Measurements from ENCODE around the gene PXK. TPM values are rescaled to one million over a fixed set of nuclear protein-coding genes. Genes with fewer than 3 reads are reported as not detected.

Gene PXK
- total and polyA plus RNA-seq, 12 donors = 5.6 to 40.5 (median 25.3) TPM

DNA sequence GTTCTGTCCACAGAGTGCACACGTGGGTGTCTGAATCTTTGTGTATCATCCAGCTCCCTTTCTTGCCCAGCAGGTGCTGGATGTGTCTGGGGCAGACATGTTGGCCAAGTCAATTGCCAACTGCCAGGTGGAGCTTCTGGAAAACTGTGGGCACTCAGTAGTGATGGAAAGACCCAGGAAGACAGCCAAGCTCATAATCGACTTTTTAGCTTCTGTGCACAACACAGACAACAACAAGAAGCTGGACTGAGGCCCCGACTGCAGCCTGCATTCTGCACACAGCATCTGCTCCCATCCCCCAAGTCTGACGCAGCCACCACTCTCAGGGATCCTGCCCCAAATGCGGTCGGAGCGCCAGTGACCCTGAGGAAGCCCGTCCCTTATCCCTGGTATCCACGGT lies 39.2 kb upstream of the PXK start:
- Histone ChIP-seq H3K9me3 (replicated peaks in 1 of 3) (no peaks in the 10 kb centered on the region), H3K4me3 (no peak overlapping the region), H3K27me3 (no peaks in the 10 kb centered on the region), H3K27ac (no peak overlapping the region), H3K36me3 (replicated peaks in 1 of 2) (no peaks in the 10 kb centered on the region), H3K4me1 (replicated peaks in 1 of 2) (no peaks in the 10 kb centered on the region)
- no peak for DNase-seq
- TF ChIP-seq, protein P1, sequence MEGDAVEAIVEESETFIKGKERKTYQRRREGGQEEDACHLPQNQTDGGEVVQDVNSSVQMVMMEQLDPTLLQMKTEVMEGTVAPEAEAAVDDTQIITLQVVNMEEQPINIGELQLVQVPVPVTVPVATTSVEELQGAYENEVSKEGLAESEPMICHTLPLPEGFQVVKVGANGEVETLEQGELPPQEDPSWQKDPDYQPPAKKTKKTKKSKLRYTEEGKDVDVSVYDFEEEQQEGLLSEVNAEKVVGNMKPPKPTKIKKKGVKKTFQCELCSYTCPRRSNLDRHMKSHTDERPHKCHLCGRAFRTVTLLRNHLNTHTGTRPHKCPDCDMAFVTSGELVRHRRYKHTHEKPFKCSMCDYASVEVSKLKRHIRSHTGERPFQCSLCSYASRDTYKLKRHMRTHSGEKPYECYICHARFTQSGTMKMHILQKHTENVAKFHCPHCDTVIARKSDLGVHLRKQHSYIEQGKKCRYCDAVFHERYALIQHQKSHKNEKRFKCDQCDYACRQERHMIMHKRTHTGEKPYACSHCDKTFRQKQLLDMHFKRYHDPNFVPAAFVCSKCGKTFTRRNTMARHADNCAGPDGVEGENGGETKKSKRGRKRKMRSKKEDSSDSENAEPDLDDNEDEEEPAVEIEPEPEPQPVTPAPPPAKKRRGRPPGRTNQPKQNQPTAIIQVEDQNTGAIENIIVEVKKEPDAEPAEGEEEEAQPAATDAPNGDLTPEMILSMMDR (IDR thresholded peaks at IDR 0.05) = no peak
- TF ChIP-seq POLR2A (IDR thresholded peaks at IDR 0.05) = no peak
- intact Hi-C loops (cut with DNase I) = loop anchor here in 1 of 2 donors (10.0 kb wide), 1 partner anchor 49 kb away; no protein-coding TSS in a partner anchor
- 80 to 84% (median 82%) methylated on average over 8 to 9 of the region's 9 CpGs for WGBS, 4 donors

DNA sequence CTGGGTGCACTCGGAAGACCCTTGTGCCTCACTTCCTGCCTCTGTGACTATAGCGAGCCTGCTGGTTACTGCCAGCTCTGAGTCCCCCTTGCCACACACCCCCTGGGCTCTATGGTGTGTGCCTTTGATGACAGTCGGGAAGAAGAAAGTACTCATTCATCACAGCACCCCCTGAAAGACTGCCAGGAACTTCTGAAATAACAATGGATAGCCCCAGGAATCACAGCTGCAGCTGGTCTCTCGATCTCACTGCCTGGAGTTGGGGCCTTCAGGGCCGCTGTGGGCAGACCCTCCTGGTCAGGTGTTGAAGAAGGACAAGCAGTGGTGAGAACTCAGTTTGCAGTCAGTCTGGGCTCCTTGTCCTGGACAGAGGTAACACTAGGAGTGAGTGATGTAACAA lies 36.4 kb upstream of the PXK start:
- no peaks in the 10 kb centered on the region for H3K27me3 ChIP-seq
- H3K9me3 ChIP-seq (replicated peaks in 1 of 3) = no peaks in the 10 kb centered on the region
- no peak for TF ChIP-seq POLR2A (IDR thresholded peaks at IDR 0.05)
- TF ChIP-seq, protein P1 (IDR thresholded peaks at IDR 0.05) = no peak
- H3K4me3 ChIP-seq = no peak overlapping the region
- intact Hi-C loops (cut with DNase I) = loop anchor here (5.0 to 10.0 kb wide), 2 partner anchors 51 to 59 kb away; partner anchors contain the start of gene ABHD6 (in 1 of the 2)
- no peaks in the 10 kb centered on the region for H3K36me3 ChIP-seq (replicated peaks in 1 of 2)
- H3K27ac ChIP-seq = no peak overlapping the region
- H3K4me1 ChIP-seq (replicated peaks in 1 of 2) = no peaks in the 10 kb centered on the region
- 44 to 59% (median 52%) methylated on average over 3 to 5 of the region's 5 CpGs for WGBS, 4 donors
- DNase-seq = no peak

DNA sequence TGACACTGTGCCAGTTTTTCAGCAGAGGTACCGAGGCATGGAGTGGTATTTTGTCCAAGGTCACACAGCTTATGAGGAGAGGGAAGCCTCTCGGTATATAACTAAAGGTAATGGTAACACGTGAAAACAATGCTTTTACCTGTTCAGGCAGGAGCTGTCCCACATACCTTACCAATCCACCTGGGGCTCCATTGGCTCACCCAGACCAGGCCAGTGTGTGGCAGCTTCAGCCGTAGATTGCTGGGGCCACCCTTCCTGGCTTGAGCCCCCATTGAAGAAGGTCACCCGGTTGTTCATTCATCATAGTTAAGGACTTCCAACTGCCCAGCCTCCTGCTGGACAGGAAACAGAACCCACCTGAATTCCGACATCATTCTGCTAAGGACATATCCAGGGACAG lies 35.8 kb upstream of the PXK start:
- Histone ChIP-seq H3K9me3 (replicated peaks in 1 of 3) (no peaks in the 10 kb centered on the region), H3K4me3 (no peak overlapping the region), H3K27ac (no peak overlapping the region), H3K4me1 (replicated peaks in 1 of 2) (no peaks in the 10 kb centered on the region), H3K27me3 (no peaks in the 10 kb centered on the region), H3K36me3 (replicated peaks in 1 of 2) (no peaks in the 10 kb centered on the region)
- TF ChIP-seq, protein P1 (IDR thresholded peaks at IDR 0.05) = no peak
- TF ChIP-seq POLR2A (IDR thresholded peaks at IDR 0.05) = no peak
- no peak for DNase-seq
- intact Hi-C loops (cut with DNase I) = loop anchor here (5.0 to 10.0 kb wide), 2 partner anchors 52 to 60 kb away; partner anchors contain the start of gene ABHD6 (in 1 of the 2)
- WGBS, 4 donors = 43 to 70% (median 57%) methylated on average over 3 to 6 of the region's 6 CpGs

DNA sequence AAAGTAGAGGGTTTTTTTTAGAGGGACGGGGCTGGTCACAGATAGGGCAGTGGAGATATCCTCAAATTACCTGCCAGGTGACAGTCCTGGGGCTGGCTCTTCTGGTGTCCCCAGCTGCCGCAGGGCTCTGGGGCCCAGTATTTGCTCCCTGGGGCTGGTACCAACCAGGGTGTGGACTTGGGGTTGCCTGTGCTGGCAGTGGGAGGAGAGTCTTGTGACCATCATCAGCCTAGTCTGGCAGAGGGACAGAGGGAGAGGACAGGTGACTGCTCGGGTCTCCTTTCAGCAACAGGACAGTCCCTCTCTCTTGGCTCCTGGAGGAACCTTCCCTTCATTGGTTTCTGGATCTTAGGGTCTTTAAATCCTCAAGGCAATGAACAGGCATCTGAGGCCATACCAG lies 34.5 kb upstream of the PXK start:
- intact Hi-C loops (cut with DNase I) = loop anchor here (2.0 to 10.0 kb wide), 4 partner anchors 53 to 111 kb away; partner anchors contain the start of gene ABHD6 (in 1 of the 2)
- DNase-seq = no peak
- Histone ChIP-seq H3K4me3 (no peak overlapping the region), H3K27ac (no peak overlapping the region), H3K9me3 (replicated peaks in 1 of 3) (no peaks in the 10 kb centered on the region), H3K27me3 (no peaks in the 10 kb centered on the region), H3K4me1 (replicated peaks in 1 of 2) (no peaks in the 10 kb centered on the region), H3K36me3 (replicated peaks in 1 of 2) (no peaks in the 10 kb centered on the region)
- no peak for TF ChIP-seq POLR2A (IDR thresholded peaks at IDR 0.05)
- TF ChIP-seq, protein P1 (IDR thresholded peaks at IDR 0.05) = no peak
- 48 to 77% (median 64%) methylated on average over 3 of the region's 3 CpGs for WGBS, 4 donors
